ENCODE data around the gene SGO2. TPM values are rescaled to one million over a fixed set of nuclear protein-coding genes. Genes with fewer than 3 reads are reported as not detected.

Gene SGO2
- total and polyA plus RNA-seq, 9 of the 15 experiments (the other 6 are each of a cell fraction or from before 2014, with no cell fraction given) = 14.5 to 25.9 (median 16.6) TPM

DNA sequence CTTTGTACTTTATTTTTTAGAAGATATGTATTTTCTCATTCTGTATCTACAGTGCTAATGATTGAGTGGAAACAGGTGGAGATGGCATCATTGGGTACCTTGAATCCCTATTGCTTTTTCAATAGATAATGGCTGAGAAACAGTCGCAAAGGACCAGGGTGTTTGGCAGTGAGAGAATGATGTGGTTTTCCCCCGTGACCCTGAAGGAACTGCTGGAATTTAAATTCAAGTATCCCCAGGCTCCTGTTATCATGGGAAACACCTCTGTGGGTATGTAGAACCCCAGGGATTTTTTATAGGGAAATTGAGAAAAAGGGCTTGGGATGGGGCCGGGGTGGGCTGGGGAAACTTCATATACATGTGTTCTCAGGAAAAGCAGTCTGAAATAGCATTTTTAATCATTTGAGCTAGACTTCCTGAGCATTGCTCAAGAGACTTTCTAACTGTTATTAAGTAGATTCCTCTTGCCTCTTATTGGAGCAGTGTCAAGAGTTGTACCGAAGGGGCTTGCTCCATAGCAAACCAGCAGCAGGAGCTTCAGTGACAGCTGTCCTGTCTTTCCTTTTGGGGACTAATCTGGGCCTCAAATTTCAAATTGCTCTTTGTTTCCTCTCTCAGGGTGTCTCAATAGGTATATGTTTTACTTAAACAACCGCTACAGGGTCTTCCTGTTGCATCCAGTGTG is 78.7 kb downstream of the SGO2 start:
- Histone ChIP-seq H3K27ac (ENCODE audit: extremely low read depth, low read depth, low read length) (no peak overlapping the region), H3K9ac (ENCODE audit: insufficient read depth in 1 of 2, low read depth in 2 of 2, low read length in 2 of 2) (no peak overlapping the region), H3K27me3 (ENCODE audit: control insufficient read depth in 2 of 2, insufficient read depth in 2 of 2, low read length in 2 of 2) (peaks cover 4% of the 10 kb centered on the region in 2 experiments; a peak in 2 of 5 replicates), H3K9me1 (ENCODE audit: control insufficient read depth, insufficient read depth, low read length) (no peaks in the 10 kb centered on the region), H3K36me3 (ENCODE audit: control insufficient read depth, insufficient read depth, low read length) (no peaks in the 10 kb centered on the region), H2AFZ (ENCODE audit: low read depth, low read length) (no peak overlapping the region), H3K79me2 (ENCODE audit: control insufficient read depth, insufficient read depth, low read length) (no peaks in the 10 kb centered on the region), H3K9me3 (replicated peaks; ENCODE audit: control insufficient read depth, insufficient read depth, low read depth, low read length) (no peaks in the 10 kb centered on the region), H4K20me1 (replicated peaks; ENCODE audit: control insufficient read depth, insufficient read depth, low read length) (no peaks in the 10 kb centered on the region), H3K4me2 (ENCODE audit: insufficient read depth, low read length) (no peak overlapping the region), H3K4me1 (replicated peaks in 1 of 2; ENCODE audit: control insufficient read depth in 2 of 2, insufficient read depth in 2 of 2, low read length in 2 of 2) (no peaks in the 10 kb centered on the region), H3K4me3 (no peak overlapping the region)
- ChIA-PET POLR2A (interaction anchor here (0.8 kb wide), 1 partner anchor 11 kb away, joined by 3 read pairs; no protein-coding TSS in a partner anchor), CTCF (ENCODE audit: low intra/inter-chr PET ratio) (no interaction called here)
- ATAC-seq = no peak
- intact Hi-C loops (cut with micrococcal nuclease) (no loop called here), in situ Hi-C loops (cut with MboI) (no loop called here)
- FAIRE-seq = no peak
- TF ChIP-seq BCL6 (CRISPR knock-in tag; IDR thresholded peaks at IDR 0.05) (no peak), XRCC5 (IDR thresholded peaks at IDR 0.05; ENCODE audit: low read depth, low read length) (no peak), EHMT2 (IDR thresholded peaks at IDR 0.05) (no peak), SP1 (CRISPR knock-in tag; IDR thresholded peaks at IDR 0.05) (no peak), SIRT6 (IDR thresholded peaks at IDR 0.05; ENCODE audit: low read depth, low read length) (no peak), HSF4 (CRISPR knock-in tag; IDR thresholded peaks at IDR 0.05; ENCODE audit: borderline replicate concordance) (no peak), CXXC5 (CRISPR knock-in tag; IDR thresholded peaks at IDR 0.05) (no peak), ZFP36 (IDR thresholded peaks at IDR 0.05; ENCODE audit: low read depth, low read length, partially characterized antibody) (no peak), ZNF146 (CRISPR knock-in tag; IDR thresholded peaks at IDR 0.05; ENCODE audit: unreplicated experiment) (no peak), ZNF184 (CRISPR knock-in tag; IDR thresholded peaks at IDR 0.05) (no peak), ZNF140 (CRISPR knock-in tag; IDR thresholded peaks at IDR 0.05) (no peak), ZNF589 (CRISPR knock-in tag; IDR thresholded peaks at IDR 0.05; ENCODE audit: low read depth) (no peak), POLR3G (IDR thresholded peaks at IDR 0.05; ENCODE audit: extremely low read depth, insufficient read length, insufficient replicate concordance) (no peak), ZNF282 (CRISPR knock-in tag; IDR thresholded peaks at IDR 0.05) (no peak)
- TF ChIP-seq, protein P1, sequence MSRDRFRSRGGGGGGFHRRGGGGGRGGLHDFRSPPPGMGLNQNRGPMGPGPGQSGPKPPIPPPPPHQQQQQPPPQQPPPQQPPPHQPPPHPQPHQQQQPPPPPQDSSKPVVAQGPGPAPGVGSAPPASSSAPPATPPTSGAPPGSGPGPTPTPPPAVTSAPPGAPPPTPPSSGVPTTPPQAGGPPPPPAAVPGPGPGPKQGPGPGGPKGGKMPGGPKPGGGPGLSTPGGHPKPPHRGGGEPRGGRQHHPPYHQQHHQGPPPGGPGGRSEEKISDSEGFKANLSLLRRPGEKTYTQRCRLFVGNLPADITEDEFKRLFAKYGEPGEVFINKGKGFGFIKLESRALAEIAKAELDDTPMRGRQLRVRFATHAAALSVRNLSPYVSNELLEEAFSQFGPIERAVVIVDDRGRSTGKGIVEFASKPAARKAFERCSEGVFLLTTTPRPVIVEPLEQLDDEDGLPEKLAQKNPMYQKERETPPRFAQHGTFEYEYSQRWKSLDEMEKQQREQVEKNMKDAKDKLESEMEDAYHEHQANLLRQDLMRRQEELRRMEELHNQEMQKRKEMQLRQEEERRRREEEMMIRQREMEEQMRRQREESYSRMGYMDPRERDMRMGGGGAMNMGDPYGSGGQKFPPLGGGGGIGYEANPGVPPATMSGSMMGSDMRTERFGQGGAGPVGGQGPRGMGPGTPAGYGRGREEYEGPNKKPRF (IDR thresholded peaks at IDR 0.05; ENCODE audit: low read depth, low read length) = no peak
- BruUV-seq (replicated peaks) = no TSS peak
- WGBS (ENCODE audit: insufficient coverage, low coverage, missing lambda C conversion rate) = 0% methylated on average over 5 of the region's 5 CpGs
- DNase-seq (ENCODE audit: extremely low read depth in 1 of 4, low spot score in 3 of 4) = no peak

Measured in K562 (cell line).